Erythroblast (primary cell): ENCODE measurements around the gene CFAP54.

Source experiments
- GATA1 ChIP-seq: IDR thresholded peaks from 2 replicates; pipeline ENCODE4 v1.6.1; 2011; ENCODE audit warnings: low read depth, mild to moderate bottlenecking, control low read depth, low read length, moderate library complexity
- POLR2A ChIP-seq: IDR thresholded peaks from 2 replicates; pipeline ENCODE4 v1.6.1; 2011; ENCODE audit warnings: mild to moderate bottlenecking, low read length

- TF ChIP-seq POLR2A (no peak), GATA1 (no peak)
Measured at GRCh38 chr12:96846293-96846692, 356.9 kb downstream of the CFAP54 start.
